IPS-18a (cell line): ENCODE measurements around the gene LIMA1.
"Not testable (repeated sequence)": the region's sequence is repeated elsewhere in the genome, so short reads cannot be mapped to it uniquely, and the experiment has no call there.

ENCODE experiments used
- H3K27ac ChIP-seq: one replicate; pipeline ENCODE4 v1.5.1; 2013; ENCODE audit warnings: low read length
- H3K27me3 ChIP-seq: one replicate; pipeline ENCODE4 v1.6.1; 2013; ENCODE audit warnings: mild to moderate bottlenecking, low read length; ENCODE audit not compliant: control insufficient read depth, insufficient read depth
- H3K36me3 ChIP-seq: one replicate; pipeline ENCODE4 v1.6.1; 2013; ENCODE audit warnings: low read depth, low read length; ENCODE audit not compliant: control insufficient read depth
- H3K4me1 ChIP-seq: one replicate; pipeline ENCODE4 v1.6.1; 2013; ENCODE audit warnings: low read depth, low read length; ENCODE audit not compliant: control insufficient read depth
- H3K4me3 ChIP-seq: one replicate; pipeline ENCODE4 v1.5.1; 2013; ENCODE audit warnings: low read length
- H3K9ac ChIP-seq: one replicate; pipeline ENCODE4 v1.6.1; 2013; ENCODE audit warnings: mild to moderate bottlenecking, low read length, moderate library complexity
- H3K9me3 ChIP-seq: one replicate; pipeline ENCODE4 v1.6.1; 2013; ENCODE audit warnings: low read depth, low read length; ENCODE audit not compliant: control insufficient read depth

The LIMA1 gene

GRCh38 chr12:50283229-50283923 is at the start of gene LIMA1:
LIMA1 (minus strand) TSS chr12:50283520; CDS start chr12:50248751, 34,769 bp downstream.
- Histone ChIP-seq H3K27me3 (peaks cover 23% of the 10 kb centered on the region), H3K9me3 (no peaks in the 10 kb centered on the region), H3K36me3 (no peaks in the 10 kb centered on the region), H3K27ac (no peak within 1 kb of the TSS), H3K4me3 (peak within 1 kb of the TSS; percentile 66), H3K9ac (peak within 1 kb of the TSS; percentile 35), H3K4me1 (peaks cover 4% of the 10 kb centered on the region)

GRCh38 chr12:50331745-50332144 is 48.4 kb upstream of the LIMA1 start:
- Histone ChIP-seq H3K9ac (no peak overlapping the region), H3K36me3 (no peaks in the 10 kb centered on the region), H3K27ac (no peak overlapping the region), H3K4me3 (no peak overlapping the region), H3K9me3 (no peaks in the 10 kb centered on the region), H3K27me3 (no peaks in the 10 kb centered on the region), H3K4me1 (no peaks in the 10 kb centered on the region)

- not testable (repeated sequence) for H3K4me1 ChIP-seq, H3K27ac ChIP-seq, H3K9ac ChIP-seq, H3K9me3 ChIP-seq, H3K4me3 ChIP-seq, H3K27me3 ChIP-seq, H3K36me3 ChIP-seq
Observed at GRCh38 chr12:50328664-50329063, 45.3 kb upstream of the LIMA1 start.

- Histone ChIP-seq H3K4me1 (no peaks in the 10 kb centered on the region), H3K9ac (no peak overlapping the region), H3K27ac (no peak overlapping the region), H3K36me3 (no peaks in the 10 kb centered on the region), H3K4me3 (no peak overlapping the region), H3K9me3 (no peaks in the 10 kb centered on the region), H3K27me3 (no peaks in the 10 kb centered on the region)
Observed at GRCh38 chr12:50326590-50327284, 43.4 kb upstream of the LIMA1 start.

- Histone ChIP-seq H3K36me3 (no peaks in the 10 kb centered on the region), H3K4me3 (no peak overlapping the region), H3K4me1 (no peaks in the 10 kb centered on the region), H3K9ac (no peak overlapping the region), H3K27me3 (no peaks in the 10 kb centered on the region), H3K9me3 (no peaks in the 10 kb centered on the region), H3K27ac (no peak overlapping the region)
Observed at GRCh38 chr12:50325890-50326391, 42.6 kb upstream of the LIMA1 start.

- not testable (repeated sequence) for H3K4me3 ChIP-seq, H3K4me1 ChIP-seq, H3K27me3 ChIP-seq, H3K36me3 ChIP-seq, H3K9me3 ChIP-seq, H3K27ac ChIP-seq, H3K9ac ChIP-seq
Observed at GRCh38 chr12:50324770-50325169, 41.5 kb upstream of the LIMA1 start.

GRCh38 chr12:50324077-50324476 is 40.8 kb upstream of the LIMA1 start:
- not testable (repeated sequence) for H3K4me3 ChIP-seq, H3K9ac ChIP-seq, H3K4me1 ChIP-seq, H3K36me3 ChIP-seq, H3K27ac ChIP-seq, H3K9me3 ChIP-seq, H3K27me3 ChIP-seq

- no peaks in the 10 kb centered on the region for H3K36me3 ChIP-seq
- no peak overlapping the region for H3K27ac ChIP-seq
- no peaks in the 10 kb centered on the region for H3K27me3 ChIP-seq
- no peaks in the 10 kb centered on the region for H3K9me3 ChIP-seq
- H3K4me1 ChIP-seq, result no peaks in the 10 kb centered on the region
- no peak overlapping the region for H3K9ac ChIP-seq
- no peak overlapping the region for H3K4me3 ChIP-seq
Observed at GRCh38 chr12:50322206-50322605, 38.9 kb upstream of the LIMA1 start.

- H3K36me3 ChIP-seq, result no peaks in the 10 kb centered on the region
- H3K9me3 ChIP-seq, result no peaks in the 10 kb centered on the region
- no peak overlapping the region for H3K4me3 ChIP-seq
- no peak overlapping the region for H3K27ac ChIP-seq
- H3K4me1 ChIP-seq, result no peaks in the 10 kb centered on the region
- no peak overlapping the region for H3K9ac ChIP-seq
- H3K27me3 ChIP-seq, result no peaks in the 10 kb centered on the region
Observed at GRCh38 chr12:50317203-50317602, 33.9 kb upstream of the LIMA1 start.

GRCh38 chr12:50315803-50316202 is 32.5 kb upstream of the LIMA1 start:
- Histone ChIP-seq H3K9me3 (no peaks in the 10 kb centered on the region), H3K27me3 (no peaks in the 10 kb centered on the region), H3K4me3 (no peak overlapping the region), H3K36me3 (no peaks in the 10 kb centered on the region), H3K27ac (no peak overlapping the region), H3K9ac (no peak overlapping the region), H3K4me1 (no peaks in the 10 kb centered on the region)

GRCh38 chr12:50314636-50315312 is 31.5 kb upstream of the LIMA1 start:
- peaks cover 9% of the 10 kb centered on the region for H3K4me1 ChIP-seq
- H3K27ac ChIP-seq, result no peak overlapping the region
- H3K9me3 ChIP-seq, result no peaks in the 10 kb centered on the region
- no peaks in the 10 kb centered on the region for H3K27me3 ChIP-seq
- no peak overlapping the region for H3K9ac ChIP-seq
- no peaks in the 10 kb centered on the region for H3K36me3 ChIP-seq
- no peak overlapping the region for H3K4me3 ChIP-seq
